Erythroblast (primary cell): ENCODE measurements around the gene BIVM.

Experiments
- GATA1 ChIP-seq: IDR thresholded peaks from 2 replicates; pipeline ENCODE4 v1.6.1; 2011; ENCODE audit warnings: low read depth, mild to moderate bottlenecking, control low read depth, low read length, moderate library complexity
- POLR2A ChIP-seq: IDR thresholded peaks from 2 replicates; pipeline ENCODE4 v1.6.1; 2011; ENCODE audit warnings: mild to moderate bottlenecking, low read length

DNA sequence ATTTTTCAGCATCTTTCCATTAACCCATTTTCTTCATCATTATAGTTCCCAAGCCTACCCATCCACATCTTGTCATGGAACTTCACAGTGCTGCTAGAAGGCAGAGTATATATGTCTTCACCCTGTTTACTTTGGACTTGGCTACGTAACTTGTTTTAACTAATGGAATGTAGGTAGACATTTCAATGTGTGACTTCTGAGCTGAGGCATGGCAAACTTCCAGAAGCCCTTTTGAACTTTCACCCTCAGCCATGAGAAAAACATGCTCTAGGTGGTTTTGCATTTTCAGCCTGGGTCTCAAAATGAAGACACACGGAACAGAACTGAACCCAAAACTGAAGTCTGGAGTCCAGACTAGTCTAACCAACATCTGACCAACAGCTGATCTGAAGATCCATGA is 28.5 kb upstream of the BIVM start:
- TF ChIP-seq POLR2A (no peak), GATA1 (no peak)
